Measurements from ENCODE around the gene OSR1. TPM values are rescaled to one million over a fixed set of nuclear protein-coding genes. Genes with fewer than 3 reads are reported as not detected.
A peak's percentile ranks its signal among the peaks of the same experiment; 100 is the strongest.

The OSR1 gene
- total RNA-seq, 2 donors from 2014 or later: not detected

- Mint-ChIP-seq H3K27ac (no peak overlapping the region), H3K27me3 (peaks cover 67% of the 10 kb centered on the region), H3K4me3 (no peak overlapping the region), H3K36me3 (ENCODE audit: low read depth) (peaks cover 4% of the 10 kb centered on the region), H3K4me1 (peaks cover 5% of the 10 kb centered on the region), H3K9me3 (no peaks in the 10 kb centered on the region)
- no peak for ATAC-seq (replicated peaks)
Observed at GRCh38 chr2:19352946-19353720, 5.3 kb downstream of the OSR1 start.

DNA sequence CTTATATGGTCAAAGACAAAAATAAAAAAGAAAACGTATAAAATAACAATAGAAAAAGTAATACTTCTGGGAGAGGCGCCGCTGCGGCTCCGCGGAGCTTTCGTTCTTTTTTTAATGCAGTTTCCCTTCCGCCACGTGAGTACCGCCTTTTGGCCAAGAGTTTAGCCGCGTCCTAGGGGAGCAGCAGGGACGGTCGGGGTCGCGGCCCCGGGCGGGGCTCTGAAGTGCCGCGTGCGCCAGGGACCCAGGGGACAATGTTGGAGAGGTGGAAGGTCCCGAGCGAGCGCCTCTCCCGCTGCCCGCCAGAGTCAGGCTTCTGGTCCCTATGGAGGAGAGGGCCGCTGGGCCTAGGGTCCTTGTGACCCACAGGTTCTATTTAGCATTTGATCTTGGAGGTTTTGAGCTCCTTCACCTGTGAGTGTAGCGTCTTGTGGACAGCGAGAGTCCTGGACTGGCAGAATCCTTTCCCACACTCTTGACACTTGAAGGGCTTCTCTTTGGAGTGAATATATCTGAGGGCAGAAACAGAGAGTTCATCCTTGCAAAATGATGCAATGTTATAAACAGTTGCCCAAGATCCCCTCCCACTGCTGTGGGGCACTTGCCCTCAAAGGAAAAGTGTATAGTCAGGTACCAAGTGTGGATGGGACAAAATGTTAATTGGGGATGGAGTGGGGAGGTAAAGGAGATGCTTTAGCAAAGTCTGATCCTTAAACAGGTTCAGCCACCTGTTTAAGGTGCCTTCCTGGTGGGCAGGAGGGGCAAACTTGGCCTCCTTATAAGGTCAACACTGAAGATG, 6.3 kb downstream of the OSR1 start:
- Mint-ChIP-seq H3K4me1 (peaks cover 6% of the 10 kb centered on the region), H3K9me3 (no peaks in the 10 kb centered on the region), H3K27ac (no peak overlapping the region), H3K27me3 (peaks cover 58% of the 10 kb centered on the region), H3K4me3 (peak overlapping the region; percentile 35), H3K36me3 (ENCODE audit: low read depth) (peaks cover 14% of the 10 kb centered on the region)
- ATAC-seq (replicated peaks): no peak

- H3K9me3 Mint-ChIP-seq: no peaks in the 10 kb centered on the region
- no peak overlapping the region for H3K27ac Mint-ChIP-seq
- H3K27me3 Mint-ChIP-seq: peaks cover 52% of the 10 kb centered on the region
- no peak for ATAC-seq (replicated peaks)
- peak overlapping the region; percentile 35 for H3K4me3 Mint-ChIP-seq
- peaks cover 15% of the 10 kb centered on the region for H3K36me3 Mint-ChIP-seq (ENCODE audit: low read depth)
- peaks cover 10% of the 10 kb centered on the region for H3K4me1 Mint-ChIP-seq
Observed at GRCh38 chr2:19351499-19351898, 6.9 kb downstream of the OSR1 start.

- ATAC-seq (replicated peaks): no peak
- Mint-ChIP-seq H3K4me3 (peak overlapping the region; percentile 43), H3K27ac (no peak overlapping the region), H3K36me3 (ENCODE audit: low read depth) (peaks cover 15% of the 10 kb centered on the region), H3K27me3 (peaks cover 48% of the 10 kb centered on the region), H3K4me1 (peaks cover 10% of the 10 kb centered on the region), H3K9me3 (no peaks in the 10 kb centered on the region)
Observed at GRCh38 chr2:19350678-19351401, 7.6 kb downstream of the OSR1 start.

GRCh38 chr2:19349911-19350677, 8.3 kb downstream of the OSR1 start:
- Mint-ChIP-seq H3K27ac (no peak overlapping the region), H3K36me3 (ENCODE audit: low read depth) (peaks cover 15% of the 10 kb centered on the region), H3K9me3 (no peaks in the 10 kb centered on the region), H3K4me1 (peaks cover 10% of the 10 kb centered on the region), H3K4me3 (peak overlapping the region; percentile 43), H3K27me3 (peaks cover 41% of the 10 kb centered on the region)
- ATAC-seq (replicated peaks): peak; percentile 22

DNA sequence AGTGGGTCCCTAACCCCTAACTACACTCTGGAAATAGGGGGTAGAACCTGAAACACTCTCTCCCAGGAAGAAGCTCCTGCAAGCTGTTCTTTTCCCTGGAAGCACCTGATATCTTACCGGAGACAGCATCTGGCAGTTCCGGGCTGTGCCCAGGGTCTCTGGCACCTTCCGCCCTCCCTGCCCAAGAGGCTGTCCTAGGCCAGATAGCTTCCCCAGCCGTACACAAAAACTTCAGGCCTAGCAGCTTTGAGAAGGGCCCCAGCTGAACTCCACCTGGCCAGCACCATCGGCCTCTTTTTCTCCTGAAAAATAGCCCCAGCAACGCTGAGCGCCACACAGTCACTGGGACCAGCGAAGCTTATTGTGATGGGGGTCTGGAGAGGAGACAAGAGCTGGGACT, 9.7 kb downstream of the OSR1 start:
- H3K9me3 Mint-ChIP-seq: no peaks in the 10 kb centered on the region
- H3K36me3 Mint-ChIP-seq (ENCODE audit: low read depth): peaks cover 15% of the 10 kb centered on the region
- H3K27me3 Mint-ChIP-seq: peaks cover 27% of the 10 kb centered on the region
- no peak for ATAC-seq (replicated peaks)
- H3K27ac Mint-ChIP-seq: peak overlapping the region; percentile 96
- H3K4me3 Mint-ChIP-seq: peak overlapping the region; percentile 89
- peaks cover 10% of the 10 kb centered on the region for H3K4me1 Mint-ChIP-seq

DNA sequence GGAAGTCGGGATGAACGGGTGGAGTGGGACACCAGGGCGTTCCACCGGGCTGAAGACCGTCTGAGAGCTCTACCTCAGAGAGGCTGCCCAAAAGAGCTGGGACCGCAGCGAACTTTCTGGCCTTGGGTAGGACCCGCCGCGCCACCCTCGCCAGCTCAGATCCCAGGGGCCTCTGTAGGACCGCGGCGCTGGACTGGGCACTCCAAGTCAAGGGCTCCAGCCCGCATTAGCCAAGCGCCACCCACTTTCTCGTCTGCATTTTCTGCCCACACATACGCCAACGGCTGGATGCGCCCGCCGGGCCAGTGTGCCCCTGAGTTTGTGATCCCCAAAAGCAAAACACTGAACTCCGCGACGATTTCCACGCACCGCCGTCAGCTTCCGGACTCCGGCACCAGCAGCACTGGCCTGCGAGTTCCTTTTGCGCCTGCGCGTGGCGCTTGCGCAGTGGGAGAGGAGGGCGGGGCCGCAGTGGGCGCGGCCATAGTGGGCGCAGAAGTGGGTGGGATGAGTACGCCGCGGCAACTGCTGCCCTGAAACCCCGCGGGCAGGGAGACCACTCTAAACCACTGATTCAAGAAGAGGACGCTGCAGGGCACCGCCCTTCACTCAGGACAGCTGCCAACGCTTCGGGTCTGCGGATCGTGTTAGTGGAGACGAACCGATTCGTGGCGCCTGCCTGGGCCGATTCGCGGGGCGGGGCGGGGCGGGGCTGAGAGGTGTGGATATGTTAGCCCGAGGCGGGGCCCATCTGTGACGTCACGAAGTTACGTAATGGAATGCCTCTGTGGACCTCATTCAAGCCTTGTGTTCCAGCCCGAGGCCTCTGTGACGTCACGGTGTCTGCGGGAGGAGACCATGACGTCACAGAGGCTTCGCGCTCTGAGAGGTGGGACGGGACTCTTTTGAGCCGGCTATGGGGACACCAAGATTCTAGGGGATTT, 10.5 kb downstream of the OSR1 start:
- Mint-ChIP-seq H3K27ac (peak overlapping the region; percentile 96), H3K9me3 (no peaks in the 10 kb centered on the region), H3K4me3 (peak overlapping the region; percentile 89), H3K36me3 (ENCODE audit: low read depth) (peaks cover 15% of the 10 kb centered on the region), H3K27me3 (peaks cover 20% of the 10 kb centered on the region), H3K4me1 (peaks cover 5% of the 10 kb centered on the region)
- peak; percentile 91 for ATAC-seq (replicated peaks)

DNA sequence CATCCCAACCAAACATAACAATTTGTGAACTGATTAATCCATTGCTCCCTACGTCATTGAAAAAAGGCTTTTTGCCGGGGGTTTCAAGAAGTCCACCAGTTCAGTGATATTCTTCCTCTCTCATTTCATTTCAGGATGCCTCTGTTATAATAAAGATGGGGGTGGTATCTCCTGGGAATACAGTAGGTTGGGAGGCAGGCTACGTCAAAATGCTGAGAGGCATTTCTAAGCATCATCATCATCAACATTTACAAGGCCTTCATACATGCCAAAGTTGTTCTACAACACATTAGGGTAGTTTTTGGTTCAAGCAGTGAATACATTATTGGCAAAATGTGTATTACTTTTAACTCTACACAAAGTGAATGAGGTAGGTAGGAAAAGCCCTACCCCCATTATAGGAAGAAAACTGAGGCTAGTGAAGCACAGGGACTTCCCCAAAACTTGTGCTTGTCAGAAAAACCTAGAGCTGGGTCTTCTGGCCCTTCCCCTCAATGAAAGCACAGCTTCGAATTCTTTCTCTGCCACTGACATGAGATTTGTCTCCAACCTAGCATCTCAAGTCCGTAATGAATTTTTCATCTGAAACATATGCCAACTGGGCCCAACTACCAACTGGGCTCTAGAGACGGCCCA, 11.3 kb downstream of the OSR1 start:
- H3K9me3 Mint-ChIP-seq: no peaks in the 10 kb centered on the region
- no peak for ATAC-seq (replicated peaks)
- peaks cover 15% of the 10 kb centered on the region for H3K36me3 Mint-ChIP-seq (ENCODE audit: low read depth)
- H3K27me3 Mint-ChIP-seq: peaks cover 15% of the 10 kb centered on the region
- peak overlapping the region; percentile 96 for H3K27ac Mint-ChIP-seq
- H3K4me1 Mint-ChIP-seq: peaks cover 5% of the 10 kb centered on the region
- peak overlapping the region; percentile 89 for H3K4me3 Mint-ChIP-seq

DNA sequence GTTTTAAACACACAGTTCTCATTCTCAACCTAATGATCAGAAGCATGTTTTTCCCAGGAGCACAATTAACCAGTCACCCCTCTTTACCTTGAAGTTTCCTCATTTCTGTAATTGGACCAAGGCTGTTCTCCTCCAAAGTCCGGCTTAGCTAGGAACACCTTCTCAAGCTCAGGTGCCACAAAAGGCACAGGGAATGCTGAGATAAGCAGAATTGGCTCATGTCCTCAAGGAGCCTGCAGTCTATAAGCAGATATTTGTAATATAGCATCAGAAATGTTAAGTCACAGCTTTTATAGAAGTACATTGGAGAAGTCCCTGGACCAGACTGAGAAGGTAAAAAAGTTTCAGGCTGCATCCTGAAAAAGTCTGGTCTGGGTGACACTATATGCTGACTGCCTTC, 20.7 kb downstream of the OSR1 start:
- no peak overlapping the region for H3K27ac Mint-ChIP-seq
- no peak for ATAC-seq (replicated peaks)
- H3K4me1 Mint-ChIP-seq: no peaks in the 10 kb centered on the region
- H3K36me3 Mint-ChIP-seq (ENCODE audit: low read depth): no peaks in the 10 kb centered on the region
- no peak overlapping the region for H3K4me3 Mint-ChIP-seq
- no peaks in the 10 kb centered on the region for H3K9me3 Mint-ChIP-seq
- no peaks in the 10 kb centered on the region for H3K27me3 Mint-ChIP-seq

- no peaks in the 10 kb centered on the region for H3K4me1 Mint-ChIP-seq
- no peak overlapping the region for H3K27ac Mint-ChIP-seq
- H3K9me3 Mint-ChIP-seq: no peaks in the 10 kb centered on the region
- no peak overlapping the region for H3K4me3 Mint-ChIP-seq
- H3K27me3 Mint-ChIP-seq: no peaks in the 10 kb centered on the region
- ATAC-seq (replicated peaks): no peak
- no peaks in the 10 kb centered on the region for H3K36me3 Mint-ChIP-seq (ENCODE audit: low read depth)
Observed at GRCh38 chr2:19337202-19337601, 21.2 kb downstream of the OSR1 start.

GRCh38 chr2:19336781-19337180, 21.6 kb downstream of the OSR1 start:
- no peaks in the 10 kb centered on the region for H3K27me3 Mint-ChIP-seq
- no peaks in the 10 kb centered on the region for H3K36me3 Mint-ChIP-seq (ENCODE audit: low read depth)
- H3K4me3 Mint-ChIP-seq: no peak overlapping the region
- no peaks in the 10 kb centered on the region for H3K4me1 Mint-ChIP-seq
- no peak for ATAC-seq (replicated peaks)
- no peak overlapping the region for H3K27ac Mint-ChIP-seq
- no peaks in the 10 kb centered on the region for H3K9me3 Mint-ChIP-seq

- ATAC-seq (replicated peaks): no peak
- no peaks in the 10 kb centered on the region for H3K36me3 Mint-ChIP-seq (ENCODE audit: low read depth)
Observed at GRCh38 chr2:19332503-19332902, 25.9 kb downstream of the OSR1 start.

DNA sequence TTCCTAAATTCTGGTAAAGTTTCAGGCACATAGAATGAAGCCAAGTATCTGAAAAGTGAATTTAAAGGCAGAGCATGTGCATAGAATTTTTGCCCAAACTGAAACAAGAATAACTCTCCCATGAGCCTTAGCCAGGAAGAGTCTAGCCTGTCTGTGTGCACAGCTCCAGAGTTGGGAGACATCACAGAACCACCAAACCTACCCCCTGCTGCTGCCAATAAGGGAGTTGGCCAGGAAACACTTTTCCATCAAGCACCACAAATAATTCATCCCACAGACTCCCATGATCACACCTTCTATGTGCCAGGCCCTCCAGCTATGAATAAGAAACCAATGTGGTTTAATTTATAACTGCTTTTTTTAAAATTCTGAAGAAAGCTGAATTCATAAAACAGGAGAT, 27.0 kb downstream of the OSR1 start:
- Mint-ChIP-seq H3K9me3 (peaks cover 4% of the 10 kb centered on the region), H3K36me3 (ENCODE audit: low read depth) (no peaks in the 10 kb centered on the region), H3K4me1 (no peaks in the 10 kb centered on the region), H3K4me3 (no peak overlapping the region), H3K27ac (no peak overlapping the region), H3K27me3 (no peaks in the 10 kb centered on the region)
- ATAC-seq (replicated peaks): no peak

More at GRCh38 chr2:19332503-19332902, 25.9 kb downstream of the OSR1 start:
- Mint-ChIP-seq H3K4me1 (no peaks in the 10 kb centered on the region), H3K9me3 (peaks cover 4% of the 10 kb centered on the region), H3K27ac (no peak overlapping the region), H3K4me3 (no peak overlapping the region), H3K27me3 (no peaks in the 10 kb centered on the region)

All from activated T-helper 17 cell treated with anti-CD3 and anti-CD28 coated beads, Interleukin-2, amount 50 U/mL, for 72 hours (primary cell).